ENCODE results near the gene C6orf47.

The C6orf47 gene

DNA sequence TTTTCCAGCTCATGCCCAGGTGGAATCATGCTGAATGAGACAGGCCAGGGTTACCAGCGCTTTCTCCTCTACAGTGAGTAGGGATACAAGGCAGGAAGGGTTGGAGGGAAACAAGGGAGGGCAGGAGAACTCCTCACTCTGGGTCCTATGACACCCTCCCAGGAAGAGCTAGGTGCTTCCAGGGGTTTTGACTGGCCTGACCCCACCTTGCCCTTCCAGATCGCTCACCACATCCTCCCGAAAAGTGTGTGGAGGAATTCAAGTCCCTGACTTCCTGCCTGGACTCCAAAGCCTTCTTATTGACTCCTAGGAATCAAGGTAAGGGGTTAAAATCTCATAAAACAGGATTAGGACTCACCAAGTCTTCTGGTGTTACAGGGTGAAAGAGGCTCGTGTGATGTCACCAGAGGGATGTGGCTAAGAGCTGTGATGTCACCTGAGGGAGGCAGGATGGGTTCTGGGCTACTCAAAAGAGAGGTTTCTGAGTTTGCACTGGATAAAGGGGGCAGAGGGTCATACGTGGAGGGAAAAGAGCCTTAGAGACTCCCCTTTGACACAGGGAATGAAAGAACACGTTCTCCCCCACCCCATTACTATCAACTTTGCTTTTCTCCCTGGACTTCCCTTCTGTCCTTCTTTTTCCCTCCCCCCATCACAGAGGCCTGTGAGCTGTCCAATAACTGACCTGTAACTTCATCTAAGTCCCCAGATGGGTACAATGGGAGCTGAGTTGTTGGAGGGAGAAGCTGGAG lies 3.0 kb downstream of the C6orf47 start:
- TF ChIP-seq REST (IDR thresholded peaks at IDR 0.05; ENCODE audit: insufficient read depth in 1 of 2, low read depth in 2 of 2, low read length in 2 of 2) (peak in 1 of 2 experiments; percentile 46; a peak in 1 of 4 replicates), SIN3A (IDR thresholded peaks at IDR 0.05; ENCODE audit: borderline replicate concordance, insufficient read depth, low read length) (no peak)

DNA sequence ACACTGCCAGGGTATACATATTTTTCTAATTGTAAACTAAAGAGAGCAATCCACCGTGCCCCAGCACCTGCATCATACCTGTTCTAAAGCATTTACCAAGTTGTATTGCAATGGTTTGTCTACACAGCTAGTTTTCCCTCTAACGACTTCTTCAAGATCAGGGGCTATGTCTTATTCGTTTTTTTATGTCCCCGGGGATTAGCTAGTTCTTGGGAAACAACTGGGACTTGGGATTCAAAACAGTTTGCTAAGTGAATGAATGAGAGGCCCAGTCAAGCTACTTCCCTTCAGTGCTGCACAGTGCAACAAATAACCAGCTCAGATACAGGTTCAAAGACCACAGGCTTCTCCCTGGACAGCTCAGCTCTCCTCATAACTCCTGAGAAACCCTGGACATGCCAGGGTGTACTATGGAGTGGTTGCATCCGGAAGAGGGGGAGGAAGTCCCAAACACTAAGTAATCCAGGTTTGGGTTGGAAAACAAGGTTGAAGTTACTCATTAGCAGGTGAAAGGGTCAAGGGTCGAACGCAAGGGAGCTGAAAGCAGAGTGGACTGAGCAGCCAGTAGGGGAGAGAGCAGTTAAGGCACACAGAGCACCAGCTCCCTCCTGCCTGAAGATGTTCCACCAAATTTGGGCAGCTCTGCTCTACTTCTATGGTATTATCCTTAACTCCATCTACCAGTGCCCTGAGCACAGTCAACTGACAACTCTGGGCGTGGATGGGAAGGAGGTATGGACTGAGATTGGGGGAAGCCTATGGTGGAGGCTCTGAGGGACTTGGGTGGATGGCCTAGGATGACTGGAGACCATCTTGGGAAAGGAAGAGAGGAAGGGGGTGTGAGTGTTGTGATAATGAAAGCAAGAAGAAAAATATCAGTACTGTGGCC lies 5.0 kb downstream of the C6orf47 start, which contains the start of gene APOM:
Gene APOM (plus strand): TSS at position 546 of the 889 bp plus-strand sequence. CDS start 73 bp downstream, at position 619.
- TF ChIP-seq REST (IDR thresholded peaks at IDR 0.05; ENCODE audit: insufficient read depth in 1 of 2, low read depth in 2 of 2, low read length in 2 of 2) = no peak
- TF ChIP-seq TAF1 (IDR thresholded peaks at IDR 0.05; ENCODE audit: borderline replicate concordance, insufficient read depth, low read length) = no peak
- no peak for TF ChIP-seq FOXP2 (optimal IDR thresholded peaks at IDR 0.05; ENCODE audit: borderline replicate concordance, extremely low read depth, extremely low read length, insufficient read depth)

DNA sequence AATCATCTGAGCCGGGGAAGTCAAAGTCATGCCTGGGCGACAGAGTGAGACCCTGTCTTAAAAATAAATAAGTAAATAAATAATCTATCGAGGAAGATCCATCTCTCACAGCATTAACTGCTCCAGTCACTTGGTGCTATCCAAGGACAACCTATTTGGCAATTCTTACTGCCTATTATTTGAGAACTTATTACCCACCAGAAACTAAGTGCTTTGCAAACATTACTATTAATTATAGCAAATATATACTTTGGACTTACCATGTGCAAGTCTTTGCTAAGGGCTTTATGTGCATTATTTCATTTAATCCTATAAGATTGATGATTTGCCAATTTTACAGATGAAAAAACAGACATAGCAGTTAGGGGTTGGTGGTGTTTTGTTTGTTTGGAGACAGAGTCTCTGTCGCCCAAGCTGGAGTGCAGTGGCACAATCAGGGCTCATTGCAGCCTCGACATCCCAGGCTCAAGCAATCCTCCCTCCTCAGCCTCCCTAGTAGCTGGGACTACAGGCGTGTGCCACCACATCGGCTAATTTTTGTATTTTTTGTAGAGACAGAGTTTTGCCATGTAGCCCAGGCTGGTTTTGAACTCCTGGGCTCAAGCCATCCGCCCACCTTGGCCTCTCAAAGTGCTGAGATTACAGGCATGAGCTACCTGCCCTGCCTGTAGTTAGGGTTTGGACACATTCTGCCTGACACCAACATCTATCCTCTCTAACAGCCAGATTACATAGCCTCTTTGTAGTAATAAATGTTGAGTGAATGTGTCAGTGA lies 5.8 kb downstream of the C6orf47 start:
- TF ChIP-seq REST (IDR thresholded peaks at IDR 0.05; ENCODE audit: insufficient read depth in 1 of 2, low read depth in 2 of 2, low read length in 2 of 2) = no peak
- TF ChIP-seq SIN3A (IDR thresholded peaks at IDR 0.05; ENCODE audit: borderline replicate concordance, insufficient read depth, low read length) = no peak
- TF ChIP-seq FOXP2 (optimal IDR thresholded peaks at IDR 0.05; ENCODE audit: borderline replicate concordance, extremely low read depth, extremely low read length, insufficient read depth) = no peak
- TF ChIP-seq POLR2AphosphoS5 (IDR thresholded peaks at IDR 0.05; ENCODE audit: low read depth, low read length) = no peak
- no peak for TF ChIP-seq TAF1 (IDR thresholded peaks at IDR 0.05; ENCODE audit: borderline replicate concordance, insufficient read depth, low read length)

GRCh38 chr6:31652925-31653724 lies 7.5 kb downstream of the C6orf47 start:
- TF ChIP-seq REST (IDR thresholded peaks at IDR 0.05; ENCODE audit: insufficient read depth in 1 of 2, low read depth in 2 of 2, low read length in 2 of 2) (peak in 1 of 2 experiments; percentile 61; a peak in 1 of 4 replicates), POLR2AphosphoS5 (IDR thresholded peaks at IDR 0.05; ENCODE audit: low read depth, low read length) (peak; percentile 90), FOXP2 (optimal IDR thresholded peaks at IDR 0.05; ENCODE audit: borderline replicate concordance, extremely low read depth, extremely low read length, insufficient read depth) (no peak), TAF1 (IDR thresholded peaks at IDR 0.05; ENCODE audit: borderline replicate concordance, insufficient read depth, low read length) (peak; percentile 93; the same call in 1 of the 2 replicates), SIN3A (IDR thresholded peaks at IDR 0.05; ENCODE audit: borderline replicate concordance, insufficient read depth, low read length) (peak; percentile 81; the same call in 1 of the 2 replicates)

Measured in PFSK-1 (cell line).